Spleen (tissue), 7 donors: Measurements from ENCODE around the gene ADAMTS17.

Experiments used
- POLR2A ChIP-seq, 3 donors: fragments of 450-650 bp; IDR thresholded peaks; one replicate each; pipeline ENCODE4 v1.5.1; 2017; ENCODE audit warnings: antibody characterized with exemption in 3 of 3, mild to moderate bottlenecking in 1 of 3
- POLR2AphosphoS5 ChIP-seq, 3 donors: sonication (generic); formaldehyde crosslinking; IDR thresholded peaks; one replicate each; pipeline ENCODE4 v1.5.1; 2017; ENCODE audit warnings: antibody characterized with exemption in 3 of 3
- TF ChIP-seq, protein P1 (sequence below), 11 experiments: fragments of 200-600 bp in 7 of 11; fragments of 450-650 bp in 4 of 11; sonication (generic) in 4 of 11; IDR thresholded peaks in 8 of 11; conservative IDR thresholded peaks in 3 of 11; 1 replicate in 7 of 11; 2 replicates in 4 of 11; pipeline versions ENCODE4 v1.4.0 to v1.8.0; 2016 to 2021; ENCODE audit warnings: antibody characterized with exemption in 11 of 11, inconsistent platforms in 4 of 11, mild to moderate bottlenecking in 1 of 11
- donor health status: DM: no; HTN: no; CAD: no; lungs with moderate emphysema.
- donor health status: DM: no; HTN: no; CAD: no.
- donor health status: DM: no; HTN: no; CAD: no.

DNA sequence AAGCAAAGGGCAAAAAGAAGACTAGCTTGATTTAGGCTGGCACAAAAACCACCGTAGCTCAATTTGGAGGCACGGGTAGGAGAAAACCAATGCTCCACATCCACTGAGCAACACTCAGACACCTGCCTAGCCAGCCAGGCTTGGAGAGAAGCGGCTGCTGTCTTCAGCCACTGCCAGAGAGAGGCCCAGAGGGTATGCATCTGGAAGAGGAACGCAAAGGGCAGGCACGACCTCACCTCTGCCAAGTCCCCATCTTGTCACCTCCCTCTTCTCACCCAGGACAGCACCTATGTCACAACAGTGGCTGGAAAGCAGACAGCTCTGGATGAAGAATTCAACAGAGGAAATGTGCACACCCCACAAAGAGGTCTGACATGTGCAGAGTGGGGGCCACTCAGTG is 93.5 kb downstream of the ADAMTS17 start:
- TF ChIP-seq, protein P1, sequence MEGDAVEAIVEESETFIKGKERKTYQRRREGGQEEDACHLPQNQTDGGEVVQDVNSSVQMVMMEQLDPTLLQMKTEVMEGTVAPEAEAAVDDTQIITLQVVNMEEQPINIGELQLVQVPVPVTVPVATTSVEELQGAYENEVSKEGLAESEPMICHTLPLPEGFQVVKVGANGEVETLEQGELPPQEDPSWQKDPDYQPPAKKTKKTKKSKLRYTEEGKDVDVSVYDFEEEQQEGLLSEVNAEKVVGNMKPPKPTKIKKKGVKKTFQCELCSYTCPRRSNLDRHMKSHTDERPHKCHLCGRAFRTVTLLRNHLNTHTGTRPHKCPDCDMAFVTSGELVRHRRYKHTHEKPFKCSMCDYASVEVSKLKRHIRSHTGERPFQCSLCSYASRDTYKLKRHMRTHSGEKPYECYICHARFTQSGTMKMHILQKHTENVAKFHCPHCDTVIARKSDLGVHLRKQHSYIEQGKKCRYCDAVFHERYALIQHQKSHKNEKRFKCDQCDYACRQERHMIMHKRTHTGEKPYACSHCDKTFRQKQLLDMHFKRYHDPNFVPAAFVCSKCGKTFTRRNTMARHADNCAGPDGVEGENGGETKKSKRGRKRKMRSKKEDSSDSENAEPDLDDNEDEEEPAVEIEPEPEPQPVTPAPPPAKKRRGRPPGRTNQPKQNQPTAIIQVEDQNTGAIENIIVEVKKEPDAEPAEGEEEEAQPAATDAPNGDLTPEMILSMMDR (IDR thresholded peaks at IDR 0.05 in 8 of 11, conservative IDR thresholded peaks at IDR 0.05 in 3 of 11) = no peak
- TF ChIP-seq POLR2AphosphoS5 (IDR thresholded peaks at IDR 0.05) (no peak), POLR2A (IDR thresholded peaks at IDR 0.05) (no peak)
